ENCODE results near the gene ICE2.
"Not testable (repeated sequence)": the region's sequence is repeated elsewhere in the genome, so short reads cannot be mapped to it uniquely, and the experiment has no call there.

The ICE2 gene

DNA sequence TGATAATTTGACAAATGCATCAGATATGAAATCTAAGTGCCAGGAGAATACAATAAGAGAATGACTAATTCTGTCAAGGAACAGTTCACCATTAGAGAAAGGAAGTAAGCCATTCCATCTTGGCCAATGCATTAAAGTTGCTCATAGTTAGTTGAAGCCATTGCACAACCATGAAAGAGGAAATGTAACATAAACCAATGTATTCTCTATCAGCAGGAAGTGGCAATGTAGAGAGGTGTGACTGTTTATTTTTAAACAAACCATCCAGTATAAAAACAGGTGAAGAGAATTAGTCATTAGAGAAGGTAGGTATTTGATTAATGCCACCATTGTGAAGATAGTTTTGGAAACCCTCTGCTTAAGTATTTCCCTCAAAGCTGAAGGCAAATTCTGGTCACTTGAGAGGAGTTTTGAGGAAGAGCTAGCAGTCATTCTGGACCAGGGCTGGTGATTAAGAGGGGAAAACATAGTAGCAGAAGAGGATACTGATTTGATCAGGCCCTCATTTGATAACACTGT is 70.4 kb downstream of the ICE2 start:
- DNase-seq (ENCODE audit: low read depth) = no peak

- DNase-seq (ENCODE audit: low read depth) = no peak
Measured at GRCh38 chr15:60407415-60407805, 71.5 kb downstream of the ICE2 start.

DNA sequence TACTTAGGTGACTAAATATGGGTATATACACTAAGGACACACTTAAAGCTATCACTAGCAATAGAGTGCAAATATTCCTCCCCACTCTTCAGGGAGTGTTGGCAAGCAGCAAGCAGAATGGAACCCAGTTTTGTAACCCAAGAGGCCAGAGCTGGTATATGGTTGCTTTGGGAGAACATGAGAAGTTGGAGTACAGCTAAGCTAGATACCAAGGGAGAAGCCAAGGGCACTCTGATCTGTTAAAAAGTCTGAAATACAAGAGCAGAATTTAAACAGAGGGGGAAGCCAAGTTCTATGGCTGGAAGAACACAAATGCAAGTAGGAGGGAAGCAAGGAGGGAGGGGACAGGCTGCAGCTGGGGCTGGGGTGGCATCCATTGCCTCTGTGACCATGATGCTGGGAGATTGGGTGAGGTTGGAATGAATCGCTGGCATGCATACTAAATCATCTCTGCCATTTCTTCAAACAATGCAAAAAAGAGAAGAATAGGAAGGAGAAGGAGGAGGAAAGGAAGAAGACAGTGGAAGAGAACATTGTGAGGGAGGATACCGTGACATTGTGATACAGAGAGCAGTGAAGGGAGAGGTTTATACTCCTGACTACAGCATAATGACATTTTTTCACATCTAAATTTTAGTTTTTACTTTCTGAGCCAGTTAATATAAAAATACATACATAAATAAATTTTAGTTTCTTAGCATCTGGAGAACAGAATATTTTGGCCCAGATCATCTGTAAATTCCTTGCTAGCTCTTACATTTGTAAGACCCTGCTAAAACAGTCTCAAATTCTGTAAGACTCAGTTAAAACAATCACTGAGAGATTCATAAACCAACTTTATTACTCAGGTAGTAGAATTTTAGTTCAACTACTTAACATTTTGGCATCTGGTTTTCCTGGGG is 72.2 kb downstream of the ICE2 start:
- no peak for DNase-seq (ENCODE audit: low read depth)

GRCh38 chr15:60405399-60405798 is 73.5 kb downstream of the ICE2 start:
- DNase-seq (ENCODE audit: low read depth) = no peak

DNA sequence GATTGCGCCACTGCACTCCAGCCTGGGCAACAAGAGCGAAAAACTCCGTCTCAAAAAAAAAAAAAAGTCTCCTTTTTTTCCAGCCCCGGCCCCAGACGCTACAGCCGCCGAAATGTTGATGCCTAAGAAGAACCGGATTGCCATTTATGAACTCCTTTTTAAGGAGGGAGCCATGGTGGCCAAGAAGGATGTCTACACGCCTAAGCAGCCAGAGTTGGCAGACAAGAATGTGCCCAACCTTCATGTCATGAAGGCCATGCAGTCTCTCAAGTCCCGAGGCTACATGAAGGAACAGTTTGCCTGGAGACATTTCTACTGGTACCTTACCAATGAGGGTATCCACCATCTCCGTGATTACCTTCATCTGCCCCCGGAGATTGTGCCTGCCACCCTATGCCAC is 74.6 kb downstream of the ICE2 start:
- DNase-seq (ENCODE audit: low read depth) = not testable (repeated sequence)

DNA sequence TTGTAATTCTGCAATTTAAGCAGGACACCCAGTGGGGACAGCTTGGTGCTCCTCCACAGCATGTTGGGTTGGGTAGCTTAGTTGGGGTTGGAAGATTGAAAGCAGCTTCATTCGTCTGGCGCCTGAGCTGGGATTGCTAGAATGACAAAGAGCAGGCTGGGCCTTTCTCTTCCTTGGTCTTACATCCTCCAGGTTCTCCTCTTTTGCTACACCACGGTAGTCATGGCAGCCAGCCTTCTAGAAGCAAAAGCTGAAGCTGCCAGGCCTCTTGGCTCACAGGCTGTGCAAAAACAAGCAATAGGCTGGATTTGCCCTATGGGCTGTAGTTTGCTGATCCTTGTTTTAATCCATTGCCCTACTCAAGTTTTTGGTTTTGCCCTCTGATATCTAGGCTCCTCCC is 78.0 kb downstream of the ICE2 start:
- DNase-seq (ENCODE audit: low read depth) = no peak

DNA sequence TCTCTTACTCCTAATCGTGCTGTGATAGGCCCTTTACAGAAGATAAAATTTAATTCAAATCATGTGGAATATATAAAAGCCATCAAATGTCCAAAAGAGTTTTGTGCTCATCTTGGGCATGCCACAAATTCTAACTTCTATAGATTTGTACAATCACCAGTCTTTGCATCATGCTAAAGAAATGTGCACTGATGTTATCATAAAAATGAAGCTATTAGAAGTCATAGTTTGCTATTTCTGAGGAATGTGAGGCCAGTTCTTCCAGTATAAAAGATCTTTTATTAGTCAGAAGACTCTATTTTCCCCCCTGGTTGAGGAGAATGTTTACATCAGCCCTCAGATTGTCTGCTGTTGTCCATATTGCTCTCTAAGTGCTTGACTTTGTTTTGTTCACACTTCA is 79.0 kb downstream of the ICE2 start:
- no peak for DNase-seq (ENCODE audit: low read depth)

GRCh38 chr15:60399246-60399915 is 79.6 kb downstream of the ICE2 start:
- no peak for DNase-seq (ENCODE audit: low read depth)

GRCh38 chr15:60397772-60398445 is 81.0 kb downstream of the ICE2 start, which contains the start of gene ANXA2:
TSS of gene ANXA2 (minus strand) at chr15:60397986. CDS start at chr15:60386075, 11,911 bp downstream.
- DNase-seq (ENCODE audit: low read depth) = peak; percentile 75

DNA sequence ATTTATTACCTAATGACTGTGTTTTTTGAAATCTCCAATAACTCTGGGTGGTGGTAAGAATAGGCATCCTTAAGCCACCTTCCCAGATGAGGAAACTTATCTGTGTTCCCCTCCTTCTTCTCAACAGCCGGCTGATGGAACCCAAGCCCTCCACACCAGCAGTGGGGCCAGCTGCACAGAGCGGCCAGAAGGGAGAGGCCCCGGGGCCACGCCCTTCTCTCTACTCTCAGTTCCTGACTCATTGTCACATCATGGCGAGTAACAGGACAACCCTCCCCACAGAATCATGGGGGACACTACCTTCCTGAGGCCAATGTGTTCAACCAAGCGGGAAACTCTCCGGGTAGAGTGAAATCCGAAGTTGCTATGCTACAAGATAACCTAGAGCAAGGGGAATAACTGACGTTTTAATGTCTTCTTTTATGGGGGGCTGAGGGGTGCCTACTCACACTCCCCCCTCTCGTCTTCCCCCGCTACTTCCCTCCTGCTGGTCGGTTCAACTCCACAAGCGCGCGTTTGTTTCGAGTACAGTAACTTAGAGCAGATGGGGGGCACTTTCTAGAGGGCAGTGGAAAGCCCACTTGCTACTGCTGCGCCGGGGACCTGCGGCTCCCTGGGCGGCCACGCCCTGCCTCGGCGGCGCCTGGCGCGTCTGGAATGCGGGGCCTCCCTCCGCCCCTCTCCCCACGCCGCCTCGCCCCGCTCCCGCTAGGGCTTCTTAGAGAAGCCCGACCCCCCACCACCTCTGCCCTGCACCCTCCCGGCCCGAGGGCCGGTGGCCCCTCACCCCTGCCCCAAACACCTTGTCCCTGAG is 81.8 kb downstream of the ICE2 start:
- no peak for DNase-seq (ENCODE audit: low read depth)

DNA sequence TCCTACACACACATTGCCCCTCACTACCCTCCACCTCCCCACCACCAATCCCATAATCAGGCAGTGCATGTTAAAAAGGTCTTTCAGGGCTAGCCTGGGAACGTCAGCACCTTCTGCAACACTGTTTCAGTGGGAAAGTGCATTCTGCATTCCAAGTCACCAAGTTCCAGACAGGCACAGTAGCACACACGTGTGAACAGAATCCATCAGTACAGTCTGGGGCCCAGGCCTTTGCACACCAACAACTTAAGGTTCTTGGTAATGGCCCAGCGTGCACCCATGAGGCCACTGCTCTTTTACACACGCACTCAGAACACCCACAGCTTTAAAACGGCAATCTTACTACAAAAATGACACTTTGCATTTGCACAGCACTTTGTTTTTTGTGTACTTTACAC is 82.4 kb downstream of the ICE2 start:
- DNase-seq (ENCODE audit: low read depth) = no peak

DNA sequence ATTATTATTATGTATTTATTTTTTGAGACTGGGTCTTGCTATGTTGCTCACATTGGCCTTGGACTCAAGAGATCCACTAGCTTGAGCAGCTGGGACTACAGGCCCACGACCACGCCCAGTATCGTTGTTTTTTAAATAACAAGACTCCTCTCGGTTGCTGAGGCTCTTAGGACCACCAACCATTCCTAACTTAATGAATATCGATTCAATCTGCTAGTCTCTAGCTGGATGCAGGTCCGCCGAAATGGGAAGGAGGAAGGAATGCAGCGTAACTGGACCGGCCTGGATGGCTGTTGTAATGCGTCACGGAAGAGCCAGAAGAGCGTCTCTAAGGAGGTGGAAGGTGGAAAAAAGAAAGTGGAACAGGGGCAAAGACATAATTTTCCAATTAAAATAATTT is 82.8 kb downstream of the ICE2 start:
- DNase-seq (ENCODE audit: low read depth) = no peak

DNA sequence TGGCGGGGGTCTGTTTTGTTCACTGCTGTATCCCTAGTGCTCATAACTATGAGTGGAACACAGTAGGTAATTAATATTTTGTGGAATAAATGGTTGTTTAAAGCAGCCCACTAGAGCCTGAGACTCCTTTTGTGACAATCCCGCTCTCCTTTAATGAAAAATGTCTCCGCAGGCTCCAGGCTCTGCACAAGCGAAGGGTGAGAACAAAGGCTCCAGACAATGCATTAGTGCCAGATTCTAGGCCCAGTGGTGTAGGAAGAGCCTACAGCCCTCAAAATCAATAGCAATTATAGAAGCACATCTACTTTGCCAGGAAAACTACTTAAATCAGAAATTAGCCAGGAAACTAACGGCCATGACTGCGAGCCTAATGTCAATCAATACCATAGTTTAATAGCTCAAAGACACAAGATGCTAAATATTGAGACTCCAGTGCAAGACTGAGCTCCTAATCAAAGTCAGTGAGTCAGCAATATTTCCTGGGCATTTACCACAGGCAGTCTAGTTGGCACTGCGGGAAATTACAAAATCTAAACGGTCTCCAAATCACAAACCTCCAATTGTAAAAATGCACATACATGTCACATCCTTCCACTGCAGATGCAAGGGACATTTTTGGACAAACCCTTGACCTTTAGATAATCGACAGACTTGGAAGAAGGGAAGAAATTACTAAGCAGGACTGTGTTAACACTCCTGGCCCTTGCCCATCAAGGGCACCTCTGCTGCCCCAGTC is 83.5 kb downstream of the ICE2 start:
- no peak for DNase-seq (ENCODE audit: low read depth)

DNA sequence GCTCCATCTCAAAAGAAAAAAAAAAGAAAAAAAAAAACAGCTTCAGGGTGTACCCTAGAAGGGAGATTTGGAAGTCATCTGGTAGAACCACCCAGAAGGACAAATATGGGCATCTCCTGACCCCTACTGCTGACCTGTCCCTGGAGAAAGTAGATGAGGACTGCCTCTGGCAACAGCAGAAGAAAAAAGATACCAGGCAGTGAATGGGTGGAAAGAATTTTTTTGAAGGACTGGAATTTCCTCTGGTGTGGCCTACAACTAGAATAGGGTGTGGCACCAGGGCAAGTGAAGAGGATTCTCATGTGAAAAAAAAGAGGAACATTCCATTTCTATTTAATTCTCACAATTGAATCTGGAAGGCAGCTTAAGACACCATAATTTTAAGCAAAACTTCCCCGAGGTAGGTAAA is 84.2 kb downstream of the ICE2 start:
- no peak for DNase-seq (ENCODE audit: low read depth)

GRCh38 chr15:60392986-60393790 is 85.8 kb downstream of the ICE2 start:
- no peak for DNase-seq (ENCODE audit: low read depth)

DNA sequence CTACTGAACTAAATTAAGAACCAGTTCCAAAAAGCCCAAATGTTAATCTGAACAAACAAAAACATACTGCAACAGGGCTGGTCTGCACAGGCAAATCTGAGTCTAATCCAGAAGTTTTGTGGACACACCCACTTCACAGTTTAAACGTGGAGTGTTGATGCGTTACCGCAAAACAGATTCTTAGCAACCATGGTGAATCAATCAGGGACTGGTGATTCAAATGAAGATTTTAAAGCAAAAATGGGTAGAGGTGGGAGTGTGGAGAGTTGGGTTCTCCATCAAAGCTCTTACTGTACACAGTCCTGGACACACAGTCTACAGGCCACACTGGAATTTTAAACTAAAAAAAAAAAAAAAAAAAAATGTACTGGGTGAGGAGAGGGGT is 86.3 kb downstream of the ICE2 start:
- no peak for DNase-seq (ENCODE audit: low read depth)

GRCh38 chr15:60391722-60392315 is 87.1 kb downstream of the ICE2 start:
- DNase-seq (ENCODE audit: low read depth) = no peak

GRCh38 chr15:60390871-60391501 is 88.0 kb downstream of the ICE2 start:
- DNase-seq (ENCODE audit: low read depth) = no peak

DNA sequence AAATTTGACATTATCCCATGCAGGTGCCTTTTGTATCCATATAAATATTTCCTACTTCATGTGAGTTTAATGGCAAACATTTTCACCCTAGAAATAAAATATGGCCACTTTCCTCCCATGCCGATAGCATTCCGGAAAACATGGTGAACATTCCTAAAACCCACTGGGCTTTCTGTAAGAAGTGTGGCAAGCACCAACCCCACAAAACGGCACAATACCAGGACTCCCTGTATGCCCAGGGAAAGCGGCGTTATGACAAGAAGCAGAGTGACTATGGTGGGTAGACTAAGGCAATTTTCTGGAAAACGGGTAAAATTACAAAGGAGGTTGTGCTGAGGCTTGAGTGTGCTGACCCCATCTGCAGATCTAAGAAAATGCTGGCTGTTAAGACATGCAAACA is 88.7 kb downstream of the ICE2 start:
- DNase-seq (ENCODE audit: low read depth) = no peak

Data from stimulated activated CD8-positive, alpha-beta memory T cell treated with anti-CD3 and anti-CD28 coated beads, Interleukin-12 subunit alpha, Interleukin-12 subunit beta, amount 100 ng/mL, for 1 hour (primary cell).